HG02798 (cell line): Measurements from ENCODE around the gene HIP1R.

Experiments
- ATAC-seq: cut with Tn5 transposase; IDR thresholded peaks from one replicate; pipeline ENCODE4 v1.9.1; 2021; ENCODE audit warnings: mild to moderate bottlenecking; ENCODE audit not compliant: unreplicated experiment, poor library complexity

HIP1R gene

GRCh38 chr12:122859303-122860039 is 24.2 kb downstream of the HIP1R start:
- no peak for ATAC-seq

GRCh38 chr12:122860040-122860853 is 25.0 kb downstream of the HIP1R start:
- peak; percentile 58 for ATAC-seq

- no peak for ATAC-seq
These were observed 25.8 kb downstream of the HIP1R start for GRCh38 chr12:122860854-122861586.

GRCh38 chr12:122861587-122861970 is 26.3 kb downstream of the HIP1R start:
- ATAC-seq: no peak

- no peak for ATAC-seq
These were observed 26.9 kb downstream of the HIP1R start for GRCh38 chr12:122862110-122862634.

GRCh38 chr12:122862872-122863701 is 27.8 kb downstream of the HIP1R start:
- no peak for ATAC-seq

GRCh38 chr12:122864894-122865253 is 29.6 kb downstream of the HIP1R start:
- no peak for ATAC-seq

- no peak for ATAC-seq
These were observed 30.3 kb downstream of the HIP1R start for GRCh38 chr12:122865268-122866231.

- no peak for ATAC-seq
These were observed 31.1 kb downstream of the HIP1R start for GRCh38 chr12:122866379-122866778.

- ATAC-seq: no peak
These were observed 31.8 kb downstream of the HIP1R start for GRCh38 chr12:122866950-122867607.

GRCh38 chr12:122867691-122868461 is 32.6 kb downstream of the HIP1R start:
- no peak for ATAC-seq

- no peak for ATAC-seq
These were observed 33.4 kb downstream of the HIP1R start for GRCh38 chr12:122868471-122869177.

- no peak for ATAC-seq
These were observed 34.1 kb downstream of the HIP1R start for GRCh38 chr12:122869207-122869973.

GRCh38 chr12:122870163-122870842 is 35.0 kb downstream of the HIP1R start:
- no peak for ATAC-seq

GRCh38 chr12:122870867-122871664 is 35.8 kb downstream of the HIP1R start:
- no peak for ATAC-seq
